Measurements from ENCODE around the gene DPP10.

The DPP10 gene

GRCh38 chr2:115201386-115201785 is 758.9 kb downstream of the DPP10 start:
- in situ Hi-C loops (cut with MboI; ENCODE audit: low sequenced_read_pairs), result no loop called here

- in situ Hi-C loops (cut with MboI; ENCODE audit: low sequenced_read_pairs), result no loop called here
Observed at GRCh38 chr2:115208493-115209164, 766.2 kb downstream of the DPP10 start.

GRCh38 chr2:115214050-115214449 is 771.6 kb downstream of the DPP10 start:
- in situ Hi-C loops (cut with MboI; ENCODE audit: low sequenced_read_pairs), result no loop called here

GRCh38 chr2:115219296-115219695 is 776.9 kb downstream of the DPP10 start:
- in situ Hi-C loops (cut with MboI; ENCODE audit: low sequenced_read_pairs), result no loop called here

GRCh38 chr2:115234186-115234585 is 791.7 kb downstream of the DPP10 start:
- in situ Hi-C loops (cut with MboI; ENCODE audit: low sequenced_read_pairs), result no loop called here

- in situ Hi-C loops (cut with MboI; ENCODE audit: low sequenced_read_pairs), result no loop called here
Observed at GRCh38 chr2:115234737-115235136, 792.3 kb downstream of the DPP10 start.

- in situ Hi-C loops (cut with MboI; ENCODE audit: low sequenced_read_pairs), result no loop called here
Observed at GRCh38 chr2:115248066-115248465, 805.6 kb downstream of the DPP10 start.

- in situ Hi-C loops (cut with MboI; ENCODE audit: low sequenced_read_pairs), result no loop called here
Observed at GRCh38 chr2:115277366-115277765, 834.9 kb downstream of the DPP10 start.

GRCh38 chr2:115285416-115285815 is 843.0 kb downstream of the DPP10 start:
- in situ Hi-C loops (cut with MboI; ENCODE audit: low sequenced_read_pairs), result no loop called here

- in situ Hi-C loops (cut with MboI; ENCODE audit: low sequenced_read_pairs), result no loop called here
Observed at GRCh38 chr2:115290478-115290877, 848.0 kb downstream of the DPP10 start.

GRCh38 chr2:115292742-115293141 is 850.3 kb downstream of the DPP10 start:
- in situ Hi-C loops (cut with MboI; ENCODE audit: low sequenced_read_pairs), result no loop called here

- in situ Hi-C loops (cut with MboI; ENCODE audit: low sequenced_read_pairs), result no loop called here
Observed at GRCh38 chr2:115294999-115295398, 852.6 kb downstream of the DPP10 start.

- in situ Hi-C loops (cut with MboI; ENCODE audit: low sequenced_read_pairs), result no loop called here
Observed at GRCh38 chr2:115297056-115297455, 854.6 kb downstream of the DPP10 start.

- in situ Hi-C loops (cut with MboI; ENCODE audit: low sequenced_read_pairs), result no loop called here
Observed at GRCh38 chr2:115299199-115299598, 856.8 kb downstream of the DPP10 start.

GRCh38 chr2:115305712-115306111 is 863.3 kb downstream of the DPP10 start:
- in situ Hi-C loops (cut with MboI; ENCODE audit: low sequenced_read_pairs), result no loop called here

- in situ Hi-C loops (cut with MboI; ENCODE audit: low sequenced_read_pairs), result no loop called here
Observed at GRCh38 chr2:115314119-115314518, 871.7 kb downstream of the DPP10 start.

GRCh38 chr2:115327061-115327460 is 884.6 kb downstream of the DPP10 start:
- in situ Hi-C loops (cut with MboI; ENCODE audit: low sequenced_read_pairs), result no loop called here

- in situ Hi-C loops (cut with MboI; ENCODE audit: low sequenced_read_pairs), result no loop called here
Observed at GRCh38 chr2:115359550-115359949, 917.1 kb downstream of the DPP10 start.

- in situ Hi-C loops (cut with MboI; ENCODE audit: low sequenced_read_pairs), result no loop called here
Observed at GRCh38 chr2:115364093-115364492, 921.7 kb downstream of the DPP10 start.

- in situ Hi-C loops (cut with MboI; ENCODE audit: low sequenced_read_pairs), result no loop called here
Observed at GRCh38 chr2:115369400-115369799, 927.0 kb downstream of the DPP10 start.

- in situ Hi-C loops (cut with MboI; ENCODE audit: low sequenced_read_pairs), result no loop called here
Observed at GRCh38 chr2:115374981-115375380, 932.5 kb downstream of the DPP10 start.

- in situ Hi-C loops (cut with MboI; ENCODE audit: low sequenced_read_pairs), result no loop called here
Observed at GRCh38 chr2:115384399-115384798, 942.0 kb downstream of the DPP10 start.

GRCh38 chr2:115386465-115386864 is 944.0 kb downstream of the DPP10 start:
- in situ Hi-C loops (cut with MboI; ENCODE audit: low sequenced_read_pairs), result no loop called here
